Subcutaneous abdominal adipose tissue (tissue), 5 donors: Measurements from ENCODE around the gene MAP7.
"Not testable (repeated sequence)": the region's sequence is repeated elsewhere in the genome, so short reads cannot be mapped to it uniquely, and the experiment has no call there.

Experiments
- H3K27ac ChIP-seq: one replicate; pipeline ENCODE4 v1.7.0; 2013; ENCODE audit warnings: low read depth, mild to moderate bottlenecking, inconsistent platforms, low read length, moderate library complexity
- H3K27me3 ChIP-seq, 5 donors: one replicate each; pipeline ENCODE4 v1.7.0; 2013; ENCODE audit warnings: low read length in 5 of 5, inconsistent platforms in 1 of 5; ENCODE audit not compliant: control insufficient read depth in 5 of 5, insufficient read depth in 4 of 5
- H3K36me3 ChIP-seq, 5 donors: one replicate each; pipeline ENCODE4 v1.7.0; 2013; ENCODE audit warnings: low read length in 5 of 5; ENCODE audit not compliant: control insufficient read depth in 5 of 5, insufficient read depth in 5 of 5
- H3K4me1 ChIP-seq, 5 donors: one replicate each; pipeline ENCODE4 v1.7.0; 2013; ENCODE audit warnings: low read length in 5 of 5, mild to moderate bottlenecking in 3 of 5, moderate library complexity in 1 of 5; ENCODE audit not compliant: control insufficient read depth in 5 of 5, insufficient read depth in 5 of 5
- H3K4me3 ChIP-seq, 5 donors: one replicate each; pipeline ENCODE4 v1.7.0; 2013; ENCODE audit warnings: low read length in 5 of 5, low read depth in 1 of 5
- H3K9ac ChIP-seq, 5 donors: one replicate each; pipeline ENCODE4 v1.7.0; 2013; ENCODE audit warnings: low read length in 5 of 5, mild to moderate bottlenecking in 4 of 5, moderate library complexity in 3 of 5
- H3K9me3 ChIP-seq, 5 donors: one replicate each; pipeline ENCODE4 v1.7.0; 2013; ENCODE audit warnings: low read length in 5 of 5; ENCODE audit not compliant: control insufficient read depth in 5 of 5
- donor health status: healthy.
- donor health status: healthy.
- donor health status: healthy.
- donor health status: healthy.
- donor health status: healthy.

Gene MAP7

GRCh38 chr6:136501096-136501495 lies 49.1 kb downstream of the MAP7 start:
- Histone ChIP-seq H3K36me3 (no peaks in the 10 kb centered on the region), H3K4me3 (no peak overlapping the region), H3K27me3 (no peaks in the 10 kb centered on the region), H3K9ac (no peak overlapping the region), H3K27ac (no peak overlapping the region), H3K4me1 (no peaks in the 10 kb centered on the region), H3K9me3 (no peaks in the 10 kb centered on the region)

- Histone ChIP-seq H3K27ac (no peak overlapping the region), H3K4me1 (no peaks in the 10 kb centered on the region)
Measured at GRCh38 chr6:136500414-136500813, 49.8 kb downstream of the MAP7 start.

GRCh38 chr6:136499370-136499769 lies 50.9 kb downstream of the MAP7 start:
- no peaks in the 10 kb centered on the region for H3K36me3 ChIP-seq
- no peak overlapping the region for H3K4me3 ChIP-seq
- H3K4me1 ChIP-seq = no peaks in the 10 kb centered on the region
- no peaks in the 10 kb centered on the region for H3K27me3 ChIP-seq
- H3K27ac ChIP-seq = no peak overlapping the region
- no peaks in the 10 kb centered on the region for H3K9me3 ChIP-seq
- H3K9ac ChIP-seq = no peak overlapping the region

More at GRCh38 chr6:136500414-136500813, 49.8 kb downstream of the MAP7 start:
- Histone ChIP-seq H3K4me3 (no peak overlapping the region), H3K27me3 (no peaks in the 10 kb centered on the region), H3K9me3 (no peaks in the 10 kb centered on the region), H3K9ac (no peak overlapping the region), H3K36me3 (no peaks in the 10 kb centered on the region)

GRCh38 chr6:136496449-136496848 lies 53.8 kb downstream of the MAP7 start:
- not testable (repeated sequence) for H3K9ac ChIP-seq, H3K4me1 ChIP-seq, H3K4me3 ChIP-seq, H3K36me3 ChIP-seq, H3K27me3 ChIP-seq, H3K9me3 ChIP-seq, H3K27ac ChIP-seq

- Histone ChIP-seq H3K9me3 (no peaks in the 10 kb centered on the region), H3K4me3 (no peak overlapping the region), H3K9ac (no peak overlapping the region), H3K4me1 (no peaks in the 10 kb centered on the region), H3K36me3 (no peaks in the 10 kb centered on the region), H3K27ac (no peak overlapping the region), H3K27me3 (no peaks in the 10 kb centered on the region)
Measured at GRCh38 chr6:136494710-136495109, 55.5 kb downstream of the MAP7 start.

- Histone ChIP-seq H3K27ac (no peak overlapping the region), H3K4me3 (no peak overlapping the region), H3K9ac (no peak overlapping the region), H3K36me3 (no peaks in the 10 kb centered on the region), H3K27me3 (no peaks in the 10 kb centered on the region), H3K4me1 (no peaks in the 10 kb centered on the region), H3K9me3 (no peaks in the 10 kb centered on the region)
Measured at GRCh38 chr6:136494059-136494458, 56.2 kb downstream of the MAP7 start.

- Histone ChIP-seq H3K36me3 (no peaks in the 10 kb centered on the region), H3K4me3 (no peak overlapping the region), H3K9me3 (no peaks in the 10 kb centered on the region), H3K4me1 (no peaks in the 10 kb centered on the region), H3K27ac (no peak overlapping the region), H3K27me3 (no peaks in the 10 kb centered on the region), H3K9ac (no peak overlapping the region)
Measured at GRCh38 chr6:136492409-136492808, 57.8 kb downstream of the MAP7 start.

GRCh38 chr6:136491754-136492153 lies 58.5 kb downstream of the MAP7 start:
- H3K9ac ChIP-seq = no peak overlapping the region
- H3K9me3 ChIP-seq = no peaks in the 10 kb centered on the region
- no peak overlapping the region for H3K27ac ChIP-seq
- no peaks in the 10 kb centered on the region for H3K4me1 ChIP-seq
- H3K4me3 ChIP-seq = no peak overlapping the region
- H3K27me3 ChIP-seq = no peaks in the 10 kb centered on the region
- no peaks in the 10 kb centered on the region for H3K36me3 ChIP-seq

GRCh38 chr6:136491251-136491650 lies 59.0 kb downstream of the MAP7 start:
- Histone ChIP-seq H3K4me1 (no peaks in the 10 kb centered on the region), H3K36me3 (no peaks in the 10 kb centered on the region), H3K9ac (no peak overlapping the region), H3K27ac (no peak overlapping the region), H3K4me3 (no peak overlapping the region), H3K27me3 (no peaks in the 10 kb centered on the region), H3K9me3 (no peaks in the 10 kb centered on the region)

GRCh38 chr6:136489689-136490033 lies 60.6 kb downstream of the MAP7 start:
- H3K4me3 ChIP-seq, H3K27ac ChIP-seq, H3K27me3 ChIP-seq, H3K4me1 ChIP-seq, H3K36me3 ChIP-seq, H3K9ac ChIP-seq, H3K9me3 ChIP-seq: not testable (repeated sequence)

- no peaks in the 10 kb centered on the region for H3K27me3 ChIP-seq
- no peaks in the 10 kb centered on the region for H3K4me1 ChIP-seq
- no peak overlapping the region for H3K9ac ChIP-seq
- H3K4me3 ChIP-seq = no peak overlapping the region
- H3K27ac ChIP-seq = no peak overlapping the region
- peaks cover 0 to 2% (median 0%) of the 10 kb centered on the region in 5 donors for H3K9me3 ChIP-seq
- no peaks in the 10 kb centered on the region for H3K36me3 ChIP-seq
Measured at GRCh38 chr6:136487759-136488425, 62.3 kb downstream of the MAP7 start.
